ENCODE data around the gene CLDN34.

CLDN34 gene

DNA sequence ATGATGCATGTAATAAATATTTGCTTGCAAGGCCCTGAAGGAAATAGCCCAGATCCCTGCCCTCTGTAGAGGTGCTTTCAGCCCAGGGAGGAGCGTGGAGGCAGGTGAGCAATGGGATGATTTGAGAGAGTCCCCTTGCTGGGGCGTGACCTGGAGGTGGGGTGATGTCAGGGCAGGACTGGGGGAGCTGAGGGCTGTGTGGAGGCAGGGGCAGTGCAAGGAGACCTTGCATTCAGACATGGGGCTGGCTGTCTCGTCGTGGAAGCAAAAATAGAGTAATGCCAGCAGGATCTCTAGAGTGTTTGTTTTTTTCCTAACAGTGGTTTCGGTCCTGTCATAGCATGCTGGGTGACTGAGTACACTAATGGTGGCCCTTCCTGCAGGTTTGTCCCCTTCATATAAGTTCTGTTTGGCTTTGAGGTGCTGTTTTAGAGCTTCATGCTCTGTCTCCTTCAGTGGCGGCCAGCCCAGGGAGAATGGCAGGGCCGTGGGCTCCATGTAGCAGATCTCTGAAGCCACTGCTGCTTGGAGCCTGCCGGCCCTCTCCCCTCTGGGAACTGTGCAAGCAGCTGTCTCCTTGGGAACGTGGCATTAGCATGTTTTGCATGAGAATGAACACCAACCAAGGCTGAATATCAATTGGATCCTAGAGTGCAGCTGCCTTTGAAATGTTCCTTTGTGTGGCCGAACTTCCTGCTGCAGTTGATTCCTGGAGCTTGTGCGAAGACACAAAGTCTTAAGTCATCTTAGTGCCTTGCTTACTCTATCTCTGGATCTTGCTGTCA is 39.3 kb upstream of the CLDN34 start:
- no peak overlapping the region for H3K4me3 ChIP-seq (ENCODE audit: low read length)
- TF ChIP-seq, protein P1, sequence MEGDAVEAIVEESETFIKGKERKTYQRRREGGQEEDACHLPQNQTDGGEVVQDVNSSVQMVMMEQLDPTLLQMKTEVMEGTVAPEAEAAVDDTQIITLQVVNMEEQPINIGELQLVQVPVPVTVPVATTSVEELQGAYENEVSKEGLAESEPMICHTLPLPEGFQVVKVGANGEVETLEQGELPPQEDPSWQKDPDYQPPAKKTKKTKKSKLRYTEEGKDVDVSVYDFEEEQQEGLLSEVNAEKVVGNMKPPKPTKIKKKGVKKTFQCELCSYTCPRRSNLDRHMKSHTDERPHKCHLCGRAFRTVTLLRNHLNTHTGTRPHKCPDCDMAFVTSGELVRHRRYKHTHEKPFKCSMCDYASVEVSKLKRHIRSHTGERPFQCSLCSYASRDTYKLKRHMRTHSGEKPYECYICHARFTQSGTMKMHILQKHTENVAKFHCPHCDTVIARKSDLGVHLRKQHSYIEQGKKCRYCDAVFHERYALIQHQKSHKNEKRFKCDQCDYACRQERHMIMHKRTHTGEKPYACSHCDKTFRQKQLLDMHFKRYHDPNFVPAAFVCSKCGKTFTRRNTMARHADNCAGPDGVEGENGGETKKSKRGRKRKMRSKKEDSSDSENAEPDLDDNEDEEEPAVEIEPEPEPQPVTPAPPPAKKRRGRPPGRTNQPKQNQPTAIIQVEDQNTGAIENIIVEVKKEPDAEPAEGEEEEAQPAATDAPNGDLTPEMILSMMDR (conservative IDR thresholded peaks at IDR 0.05; ENCODE audit: low read depth, low read length) = no peak
- no peak for DNase-seq (ENCODE audit: low read depth)

DNA sequence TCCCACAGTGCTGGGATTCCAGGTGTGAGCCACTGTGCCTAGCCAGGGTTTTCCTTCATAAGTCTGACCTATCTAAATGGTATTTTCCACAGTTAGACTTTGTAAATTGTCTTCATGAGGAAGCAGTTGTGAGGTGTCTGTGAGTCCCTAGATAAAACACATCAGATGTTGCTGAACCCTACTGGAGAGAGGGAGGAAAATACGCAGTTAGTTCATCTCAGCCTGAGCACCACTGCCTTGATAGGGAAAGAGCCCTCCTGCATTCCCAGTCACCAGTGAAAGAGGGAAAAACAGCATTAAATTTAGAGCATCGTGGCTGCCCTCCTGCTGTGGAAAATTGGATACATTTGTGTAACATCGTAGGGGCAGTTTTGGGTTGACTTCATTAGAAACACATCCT is 31.7 kb upstream of the CLDN34 start:
- DNase-seq (ENCODE audit: low read depth) = no peak
- H3K4me3 ChIP-seq (ENCODE audit: low read length) = no peak overlapping the region
- TF ChIP-seq, protein P1 (conservative IDR thresholded peaks at IDR 0.05; ENCODE audit: low read depth, low read length) = no peak

DNA sequence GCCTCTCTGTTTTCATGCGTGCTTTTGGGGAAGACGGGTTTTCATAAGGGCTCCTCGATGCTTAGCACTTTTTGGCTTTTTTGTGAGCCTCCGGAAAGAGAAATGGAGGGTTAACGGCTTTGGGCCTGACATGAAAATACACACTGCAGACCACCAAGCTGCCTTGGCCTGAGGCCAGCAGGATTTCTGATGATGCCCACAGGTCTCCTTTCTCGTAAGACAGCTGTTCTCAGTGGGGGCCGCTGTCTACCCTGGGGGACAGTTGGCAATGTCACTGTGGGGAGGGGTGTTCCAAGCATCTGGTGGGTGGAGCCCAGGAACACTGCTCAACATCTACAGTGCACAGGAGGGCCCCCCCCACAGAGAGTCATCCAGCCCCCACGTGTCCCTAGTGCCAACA is 29.4 kb upstream of the CLDN34 start:
- no peak for DNase-seq (ENCODE audit: low read depth)
- no peak overlapping the region for H3K4me3 ChIP-seq (ENCODE audit: low read length)
- TF ChIP-seq, protein P1 (conservative IDR thresholded peaks at IDR 0.05; ENCODE audit: low read depth, low read length) = no peak

DNA sequence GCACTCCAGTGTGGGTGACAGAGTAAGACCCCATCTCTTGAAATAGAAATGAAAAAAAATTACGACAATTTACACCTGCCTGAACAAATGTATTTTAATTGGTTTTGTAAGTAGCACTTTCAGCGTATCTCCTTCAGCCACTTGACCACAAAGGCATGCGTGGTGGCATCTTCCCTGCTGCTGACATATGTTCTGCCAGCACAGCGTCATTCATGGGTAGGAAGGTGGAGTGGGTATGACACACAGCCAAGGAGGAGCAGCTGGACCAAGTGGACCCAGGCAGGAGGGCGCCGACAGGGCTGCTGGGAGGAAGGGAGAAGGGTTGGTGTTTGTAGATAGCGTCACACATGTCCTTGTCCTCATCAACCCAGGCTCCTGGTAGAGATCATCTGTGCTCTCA is 28.6 kb upstream of the CLDN34 start:
- DNase-seq (ENCODE audit: low read depth) = no peak
- no peak overlapping the region for H3K4me3 ChIP-seq (ENCODE audit: low read length)
- TF ChIP-seq, protein P1 (conservative IDR thresholded peaks at IDR 0.05; ENCODE audit: low read depth, low read length) = no peak

DNA sequence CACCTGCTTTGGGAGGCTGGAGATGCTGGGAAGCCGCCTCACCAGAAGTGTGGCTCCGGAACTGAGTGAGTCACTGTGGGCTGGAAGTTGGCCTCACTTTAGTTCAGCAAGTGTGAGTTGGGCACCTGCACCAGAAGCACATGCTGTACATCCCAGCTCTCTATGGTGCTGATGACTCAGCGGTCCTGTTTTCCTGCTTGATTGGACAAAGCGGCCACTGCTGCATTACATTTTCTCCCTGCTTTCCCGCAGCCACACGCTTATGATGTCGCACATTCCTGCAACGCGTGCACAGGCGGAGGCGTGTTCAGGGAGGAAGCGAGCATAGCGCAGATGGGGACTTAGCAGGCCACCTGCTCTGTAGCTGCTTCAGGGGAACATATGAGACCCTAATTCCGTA is 26.7 kb upstream of the CLDN34 start:
- TF ChIP-seq, protein P1 (conservative IDR thresholded peaks at IDR 0.05; ENCODE audit: low read depth, low read length) = no peak
- peak; percentile 63 for DNase-seq (ENCODE audit: low read depth)
- no peak overlapping the region for H3K4me3 ChIP-seq (ENCODE audit: low read length)

DNA sequence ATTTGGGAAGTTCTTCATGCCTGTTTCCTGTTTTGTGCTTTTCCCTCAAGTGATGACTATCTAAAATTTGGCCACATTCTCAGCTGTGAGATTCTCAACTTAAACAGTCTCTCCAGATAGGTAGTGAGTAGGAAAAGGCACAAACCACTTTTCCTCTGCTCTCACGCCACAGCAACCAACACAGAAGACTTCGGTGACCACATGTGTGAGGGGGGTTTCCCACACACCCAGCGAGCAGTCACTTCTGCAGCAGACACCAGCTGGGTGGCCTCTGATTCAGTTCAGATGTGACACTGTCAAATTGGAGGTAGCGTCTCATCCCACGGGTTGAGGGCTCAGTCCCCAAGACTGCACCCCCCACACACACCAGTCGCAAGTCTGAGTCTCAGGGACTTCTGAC is 25.1 kb upstream of the CLDN34 start:
- no peak overlapping the region for H3K4me3 ChIP-seq (ENCODE audit: low read length)
- TF ChIP-seq, protein P1 (conservative IDR thresholded peaks at IDR 0.05; ENCODE audit: low read depth, low read length) = no peak
- no peak for DNase-seq (ENCODE audit: low read depth)

DNA sequence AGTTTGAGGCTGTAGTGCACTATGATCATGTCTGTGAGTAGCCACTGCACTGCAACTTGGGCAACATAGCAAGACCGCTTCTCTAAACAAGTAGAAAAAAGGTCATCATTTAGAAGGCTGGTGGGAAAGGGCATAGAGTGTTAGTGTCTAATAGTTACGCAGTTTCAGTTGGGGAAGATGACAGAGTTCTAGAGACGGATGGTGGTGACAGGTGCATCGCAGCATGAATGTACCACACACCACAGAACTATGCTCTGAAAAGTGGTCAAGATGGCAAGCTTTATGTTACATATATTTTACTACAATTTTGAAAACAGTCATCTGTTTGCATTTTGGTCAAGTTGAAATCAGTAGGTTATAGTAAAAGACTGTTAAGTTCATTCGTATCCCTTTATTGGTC is 23.7 kb upstream of the CLDN34 start:
- TF ChIP-seq, protein P1 (conservative IDR thresholded peaks at IDR 0.05; ENCODE audit: low read depth, low read length) = no peak
- no peak overlapping the region for H3K4me3 ChIP-seq (ENCODE audit: low read length)
- no peak for DNase-seq (ENCODE audit: low read depth)
